Measurements from ENCODE around the gene SMTNL2. TPM values are rescaled to one million over a fixed set of nuclear protein-coding genes. Genes with fewer than 3 reads are reported as not detected.
A peak's percentile ranks its signal among the peaks of the same experiment; 100 is the strongest.

The SMTNL2 gene
- total RNA-seq, 4 donors from 2014 or later = 3.0 to 7.2 (median 4.7) TPM

- TF ChIP-seq POLR2AphosphoS5 (IDR thresholded peaks at IDR 0.05) (no peak), EP300 (IDR thresholded peaks at IDR 0.05) (no peak), CTCF (IDR thresholded peaks at IDR 0.05) (no peak), POLR2A (IDR thresholded peaks at IDR 0.05; ENCODE audit: low read depth) (no peak)
- Histone ChIP-seq H3K27ac (replicated peaks in 1 of 4) (peak overlapping the region; percentile 0 to 74 (median 30)), H3K36me3 (peaks cover 58 to 97% (median 92%) of the 10 kb centered on the region in 4 donors), H3K4me3 (no peak overlapping the region), H3K4me1 (peaks cover 38 to 51% (median 42%) of the 10 kb centered on the region in 4 donors), H3K9me3 (no peaks in the 10 kb centered on the region), H3K27me3 (no peaks in the 10 kb centered on the region)
- DNase-seq (ENCODE audit: extremely low spot score) = no peak
- intact Hi-C loops (cut with DNase I) = no loop called here
- 93% methylated on average over 12 of the region's 14 CpGs for WGBS
Measured at GRCh38 chr17:4542003-4542725, 42.2 kb upstream of the SMTNL2 start.

GRCh38 chr17:4542726-4543191 is 41.6 kb upstream of the SMTNL2 start:
- Histone ChIP-seq H3K4me1 (peaks cover 32 to 45% (median 36%) of the 10 kb centered on the region in 4 donors), H3K36me3 (peaks cover 64 to 100% (median 96%) of the 10 kb centered on the region in 4 donors), H3K9me3 (no peaks in the 10 kb centered on the region), H3K4me3 (no peak overlapping the region), H3K27me3 (no peaks in the 10 kb centered on the region), H3K27ac (replicated peaks in 1 of 4) (peak overlapping the region in 1 of 4 donors; percentile 54)
- DNase-seq (ENCODE audit: extremely low spot score) = no peak
- intact Hi-C loops (cut with DNase I) = no loop called here
- no peak for TF ChIP-seq CTCF (IDR thresholded peaks at IDR 0.05)
- no peak for TF ChIP-seq EP300 (IDR thresholded peaks at IDR 0.05)
- no peak for TF ChIP-seq POLR2AphosphoS5 (IDR thresholded peaks at IDR 0.05)
- no peak for TF ChIP-seq POLR2A (IDR thresholded peaks at IDR 0.05; ENCODE audit: low read depth)
- no CpG with 5 or more reads among the region's 19 CpGs for WGBS

- H3K4me3 ChIP-seq = no peak overlapping the region
- H3K27ac ChIP-seq (replicated peaks in 1 of 4) = no peak overlapping the region
- DNase-seq (ENCODE audit: extremely low spot score) = no peak
- intact Hi-C loops (cut with DNase I) = no loop called here
- WGBS = 80% methylated on average over 17 of the region's 19 CpGs
- peaks cover 23 to 36% (median 28%) of the 10 kb centered on the region in 4 donors for H3K4me1 ChIP-seq
- H3K27me3 ChIP-seq = no peaks in the 10 kb centered on the region
- no peaks in the 10 kb centered on the region for H3K9me3 ChIP-seq
- TF ChIP-seq CTCF (IDR thresholded peaks at IDR 0.05) (no peak), EP300 (IDR thresholded peaks at IDR 0.05) (no peak), POLR2A (IDR thresholded peaks at IDR 0.05; ENCODE audit: low read depth) (no peak), POLR2AphosphoS5 (IDR thresholded peaks at IDR 0.05) (no peak)
- H3K36me3 ChIP-seq = peaks cover 72 to 100% (median 99%) of the 10 kb centered on the region in 4 donors
Measured at GRCh38 chr17:4543557-4544026, 40.7 kb upstream of the SMTNL2 start.

- no peak for DNase-seq (ENCODE audit: extremely low spot score)
- WGBS = 94% methylated on average over 20 of the region's 37 CpGs
- no peaks in the 10 kb centered on the region for H3K27me3 ChIP-seq
- TF ChIP-seq POLR2A (IDR thresholded peaks at IDR 0.05; ENCODE audit: low read depth) (no peak), POLR2AphosphoS5 (IDR thresholded peaks at IDR 0.05) (no peak), EP300 (IDR thresholded peaks at IDR 0.05) (no peak), CTCF (IDR thresholded peaks at IDR 0.05) (no peak)
- H3K27ac ChIP-seq (replicated peaks in 1 of 4) = no peak overlapping the region
- H3K9me3 ChIP-seq = no peaks in the 10 kb centered on the region
- intact Hi-C loops (cut with DNase I) = no loop called here
- no peak overlapping the region for H3K4me3 ChIP-seq
- peaks cover 77 to 100% (median 99%) of the 10 kb centered on the region in 4 donors for H3K36me3 ChIP-seq
- peaks cover 18 to 29% (median 23%) of the 10 kb centered on the region in 4 donors for H3K4me1 ChIP-seq
Measured at GRCh38 chr17:4544135-4544950, 40.0 kb upstream of the SMTNL2 start.
